Heart left ventricle (tissue), 16 donors: Measurements from ENCODE around the gene FAM174A. TPM values are rescaled to one million over a fixed set of nuclear protein-coding genes. Genes with fewer than 3 reads are reported as not detected.
A peak's percentile ranks its signal among the peaks of the same experiment; 100 is the strongest.

Source experiments
- ATAC-seq, 4 donors: fragments of 200-7000 bp; cut with Tn5 transposase; one replicate each; pipeline ENCODE4 v1.9.1; 2020 to 2022; ENCODE audit warnings: moderate library complexity in 4 of 4, mild to moderate bottlenecking in 3 of 4, moderate number of reproducible peaks in 1 of 4
- DNase-seq, 5 donors: peaks; one replicate each; pipeline ENCODE4 v3.0.0-alpha.2; 2020
- H3K27ac ChIP-seq, 12 donors: fragments of 200-600 bp; sonication (generic) in 4 of 12; one replicate each; pipeline versions ENCODE4 v1.5.0 to v1.8.0; 2016 to 2022; ENCODE audit warnings: mild to moderate bottlenecking in 2 of 12
- H3K27me3 ChIP-seq, 9 donors: fragments of 200-600 bp; sonication (generic) in 2 of 9; one replicate each; pipeline versions ENCODE4 v1.5.1 to v1.8.0; 2016 to 2022; ENCODE audit warnings: mild to moderate bottlenecking in 3 of 9
- H3K36me3 ChIP-seq, 9 donors: fragments of 200-600 bp; sonication (generic) in 2 of 9; one replicate each; pipeline versions ENCODE4 v1.5.0 to v1.8.0; 2018 to 2022; ENCODE audit warnings: mild to moderate bottlenecking in 2 of 9
- H3K4me1 ChIP-seq, 12 donors: fragments of 200-600 bp; sonication (generic) in 4 of 12; one replicate each; pipeline versions ENCODE4 v1.5.0 to v1.8.0; 2016 to 2022; ENCODE audit warnings: mild to moderate bottlenecking in 3 of 12
- H3K4me3 ChIP-seq, 12 donors: fragments of 200-600 bp; sonication (generic) in 4 of 12; one replicate each; pipeline versions ENCODE4 v1.5.0 to v1.8.0; 2017 to 2022; ENCODE audit warnings: mild to moderate bottlenecking in 9 of 12, moderate library complexity in 4 of 12
- H3K9me3 ChIP-seq, 12 donors: fragments of 200-600 bp; sonication (generic) in 4 of 12; one replicate each; pipeline versions ENCODE4 v1.5.0 to v1.8.0; 2016 to 2022; ENCODE audit warnings: mild to moderate bottlenecking in 1 of 12
- POLR2A ChIP-seq, 2 donors: fragments of 450-650 bp; IDR thresholded peaks; one replicate each; pipeline ENCODE4 v1.6.1; 2017; ENCODE audit warnings: antibody characterized with exemption in 2 of 2, mild to moderate bottlenecking in 2 of 2, moderate library complexity in 2 of 2
- WGBS, 4 donors: extraction: QIAGEN DNeasy Blood & Tissue Kit in 2 of 4; methylation state at CpG; one replicate each; pipeline versions ENCODE4 v1.1.5 to v1.1.7; 2013 to 2018; 5-methylcytosine and 5-hydroxymethylcytosine counted together
- intact Hi-C, 10 donors: fragments of 100-400 bp; cut with DNase I; formaldehyde crosslinking; loops; one replicate each; pipeline versions ENCODE4 v1.11.1 to v1.14.2; 2022
- long read RNA-seq, 3 donors: library from polyadenylated mRNA; unstranded; transcript quantifications; one replicate each; pipeline ENCODE4 v2.0.0, GENCODE V29; 2020 to 2021
- polyA plus RNA-seq, 2 donors: library from polyadenylated mRNA; stranded (reverse); fragments of 200-250 nt; gene quantifications; one replicate each; pipeline ENCODE4 v1.2.3, GENCODE V29; 2013
- total RNA-seq, 9 donors: library from RNA; depleted of rRNA in 2 of 9; stranded (reverse); fragments of >200 nt in 2 of 9; fragmentation: NEBNext Ultra II Directional in 3 of 9; extraction: Animal tissue kit (Norgen Biotek cat#: 25700) in 3 of 9; gene quantifications; one replicate each; pipeline versions ENCODE4 v1.1.0 to v1.2.4, GENCODE V29; 2016 to 2023
- TF ChIP-seq, protein P1 (sequence below), 12 donors: fragments of 200-600 bp; sonication (generic) in 4 of 12; IDR thresholded peaks; one replicate each; pipeline versions ENCODE4 v1.5.0 to v1.8.0; 2018 to 2022; ENCODE audit warnings: antibody characterized with exemption in 12 of 12, mild to moderate bottlenecking in 5 of 12
- donor health status: ischemic (EF 13 %, LVEDD 7.1; RV severe dilation, severe dysfunction).
- donor health status: healthy with polysubstance abuse.
- donor health status: DM: no; HTN: yes; CAD: no.
- donor health status: DM: no; HTN: no; CAD: no.
- donor health status: ischemic (EF 25% LVEDD 6.9; RV normal size, moderate dysfunction).
- donor health status: ischemic (EF 25% LVEDD 5.7; RV mildly dilated, moderate dysfunction).
- donor health status: healthy.
- donor health status: DM: yes; HTN: yes; CAD: no.
- donor health status: ischemic (EF 35%, LVEDD 5.7; RV mildly dilated, moderate dysfunction).
- donor health status: nonischemic (EF 11% LVEDD 7.7; RV severe dilation, severe dysfunction).
- donor health status: DM: yes; HTN: yes; CAD: no.
- donor health status: PGD.
- donor health status: ischemic (EF 29% LVEDD 5.4; RV normal size, mild dysfunction).
- donor health status: nonischemic (EF 23%, LVEDD 6.1; RV moderate dilation, normal function).

The FAM174A gene
- total RNA-seq = 10 to 100 TPM; 15.9 to 38.6 (median 20.4) TPM
- 10 to 100 TPM in 1 of 2 donors, 1 to 10 TPM in 1; 7.8 to 59.0 TPM for polyA plus RNA-seq
- long read RNA-seq, donor 1, transcript FAM174A-201 (3 exons, 1,356 nt) = major isoform, 25 of 26 reads
- long read RNA-seq, donor 1, partial matches to known transcripts = 0 of 26 reads
- long read RNA-seq, donor 1, other reads (novel, unspliced or antisense) = 1 of 26 reads
- long read RNA-seq, donor 2, transcript FAM174A-201 (3 exons, 1,356 nt) = major isoform, 92 of 93 reads
- long read RNA-seq, donor 2, partial matches to known transcripts = 0 of 93 reads
- long read RNA-seq, donor 2, other reads (novel, unspliced or antisense) = 1 of 93 reads
- long read RNA-seq, donor 3, transcript FAM174A-201 (3 exons, 1,356 nt) = major isoform, 27 of 27 reads
- long read RNA-seq, donor 3, partial matches to known transcripts = 0 of 27 reads
- long read RNA-seq, donor 3, other reads (novel, unspliced or antisense) = 0 of 27 reads

DNA sequence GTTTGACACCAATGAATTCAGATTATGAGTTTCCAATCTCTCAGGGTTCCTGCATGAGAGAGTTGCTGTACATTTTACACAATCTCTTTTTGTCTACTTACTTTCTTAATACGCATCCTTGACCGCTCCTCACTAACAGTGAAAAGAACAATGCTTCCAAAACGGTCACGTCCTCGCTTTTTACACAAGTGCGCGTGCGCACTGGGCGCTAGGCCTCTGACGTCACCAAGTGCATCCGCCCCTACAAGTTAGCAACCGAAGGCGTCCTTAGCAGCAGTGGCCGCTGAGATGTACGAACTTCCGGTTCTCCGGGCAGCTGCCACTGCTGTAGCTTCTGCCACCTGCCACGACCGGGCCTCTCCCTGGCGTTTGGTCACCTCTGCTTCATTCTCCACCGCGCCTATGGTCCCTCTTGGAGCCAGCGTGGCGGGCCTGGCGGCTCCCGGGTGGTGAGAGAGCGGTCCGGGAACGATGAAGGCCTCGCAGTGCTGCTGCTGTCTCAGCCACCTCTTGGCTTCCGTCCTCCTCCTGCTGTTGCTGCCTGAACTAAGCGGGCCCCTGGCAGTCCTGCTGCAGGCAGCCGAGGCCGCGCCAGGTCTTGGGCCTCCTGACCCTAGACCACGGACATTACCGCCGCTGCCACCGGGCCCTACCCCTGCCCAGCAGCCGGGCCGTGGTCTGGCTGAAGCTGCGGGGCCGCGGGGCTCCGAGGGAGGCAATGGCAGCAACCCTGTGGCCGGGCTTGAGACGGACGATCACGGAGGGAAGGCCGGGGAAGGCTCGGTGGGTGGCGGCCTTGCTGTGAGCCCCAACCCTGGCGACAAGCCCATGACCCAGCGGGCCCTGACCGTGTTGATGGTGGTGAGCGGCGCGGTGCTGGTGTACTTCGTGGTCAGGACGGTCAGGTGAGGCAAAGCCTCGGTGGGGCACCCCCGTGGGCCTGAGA is at the start of gene FAM174A:
Gene FAM174A (plus strand): TSS at position 315 of the 946 bp plus-strand sequence. CDS start 157 bp downstream, at position 472.
- H3K4me3 ChIP-seq = peak within 1 kb of the TSS; percentile 56 to 94 (median 76)
- peaks cover 0 to 7% (median 0%) of the 10 kb centered on the region in 9 donors for H3K36me3 ChIP-seq
- peak within 1 kb of the TSS; percentile 62 to 95 (median 90) for H3K27ac ChIP-seq
- peak in 1 of 2 donors; percentile 77 for TF ChIP-seq POLR2A (IDR thresholded peaks at IDR 0.05)
- TF ChIP-seq, protein P1, sequence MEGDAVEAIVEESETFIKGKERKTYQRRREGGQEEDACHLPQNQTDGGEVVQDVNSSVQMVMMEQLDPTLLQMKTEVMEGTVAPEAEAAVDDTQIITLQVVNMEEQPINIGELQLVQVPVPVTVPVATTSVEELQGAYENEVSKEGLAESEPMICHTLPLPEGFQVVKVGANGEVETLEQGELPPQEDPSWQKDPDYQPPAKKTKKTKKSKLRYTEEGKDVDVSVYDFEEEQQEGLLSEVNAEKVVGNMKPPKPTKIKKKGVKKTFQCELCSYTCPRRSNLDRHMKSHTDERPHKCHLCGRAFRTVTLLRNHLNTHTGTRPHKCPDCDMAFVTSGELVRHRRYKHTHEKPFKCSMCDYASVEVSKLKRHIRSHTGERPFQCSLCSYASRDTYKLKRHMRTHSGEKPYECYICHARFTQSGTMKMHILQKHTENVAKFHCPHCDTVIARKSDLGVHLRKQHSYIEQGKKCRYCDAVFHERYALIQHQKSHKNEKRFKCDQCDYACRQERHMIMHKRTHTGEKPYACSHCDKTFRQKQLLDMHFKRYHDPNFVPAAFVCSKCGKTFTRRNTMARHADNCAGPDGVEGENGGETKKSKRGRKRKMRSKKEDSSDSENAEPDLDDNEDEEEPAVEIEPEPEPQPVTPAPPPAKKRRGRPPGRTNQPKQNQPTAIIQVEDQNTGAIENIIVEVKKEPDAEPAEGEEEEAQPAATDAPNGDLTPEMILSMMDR (IDR thresholded peaks at IDR 0.05) = peak in 1 of 12 donors; percentile 10
- H3K4me1 ChIP-seq = peaks cover 3 to 39% (median 22%) of the 10 kb centered on the region in 12 donors
- ATAC-seq (peak; percentile 98 to 99 (median 99)), DNase-seq (peak; percentile 96 to 98 (median 97))
- H3K27me3 ChIP-seq = no peaks in the 10 kb centered on the region
- H3K9me3 ChIP-seq = peaks cover 0 to 21% (median 12%) of the 10 kb centered on the region in 12 donors
- 0 to 2% (median 0%) methylated on average over 29 to 62 of the region's 62 CpGs for WGBS, 4 donors
- intact Hi-C loops = loop anchor here in 3 of 10 donors (5.0 to 10.0 kb wide), 2 partner anchors 42 to 369 kb away; partner anchors contain the start of gene ST8SIA4 (in 2 of the 3)

DNA sequence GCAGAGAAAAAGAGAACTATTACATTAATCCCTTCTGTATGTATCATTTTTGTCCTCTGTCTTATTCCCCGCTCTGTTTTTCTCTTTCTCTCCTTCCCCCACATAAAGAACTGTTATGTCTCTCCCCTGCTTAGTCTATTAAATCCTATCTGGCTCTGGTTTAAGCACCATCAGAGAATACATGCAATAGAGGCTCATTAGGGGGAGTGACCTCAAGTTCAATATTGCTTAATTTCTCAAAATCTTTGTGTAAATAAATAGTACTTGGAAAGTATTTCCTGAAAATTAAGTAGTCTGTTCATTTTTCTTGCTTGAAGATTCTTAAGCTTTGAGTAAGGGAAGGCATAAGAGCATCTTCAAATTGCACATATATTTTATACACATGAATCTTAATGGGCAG is 41.2 kb upstream of the FAM174A start:
- H3K4me1 ChIP-seq = no peaks in the 10 kb centered on the region
- no peaks in the 10 kb centered on the region for H3K27me3 ChIP-seq
- no peak overlapping the region for H3K4me3 ChIP-seq
- no peaks in the 10 kb centered on the region for H3K36me3 ChIP-seq
- H3K27ac ChIP-seq = no peak overlapping the region
- DNase-seq (no peak), ATAC-seq (no peak)
- 91 to 100% (median 97%) methylated on average over 1 of the region's 1 CpG for whole genome bisulfite sequencing, 4 donors
- TF ChIP-seq POLR2A (IDR thresholded peaks at IDR 0.05) = no peak
- TF ChIP-seq, protein P1 (IDR thresholded peaks at IDR 0.05) = no peak
- peaks cover 0 to 4% (median 0%) of the 10 kb centered on the region in 12 donors for H3K9me3 ChIP-seq
- intact Hi-C loops = no loop called here

DNA sequence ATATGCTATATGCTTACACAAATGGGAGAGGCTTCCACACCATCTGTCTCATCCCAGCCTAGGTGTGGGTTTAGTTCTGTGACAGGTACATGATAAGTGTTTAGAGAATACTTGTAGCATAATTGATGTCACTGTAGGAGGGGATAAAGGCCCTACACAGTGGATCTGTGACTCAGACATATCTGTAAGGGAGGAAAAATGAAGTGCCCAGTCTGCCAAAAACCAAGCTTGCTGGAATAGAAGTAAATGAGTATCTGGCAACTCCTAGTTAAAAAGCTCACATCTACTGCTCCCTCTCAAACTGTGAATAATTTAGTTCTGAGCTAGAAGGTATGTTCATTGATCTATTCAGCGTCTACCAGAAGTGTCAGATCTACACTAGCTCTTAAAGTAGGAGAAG is 38.9 kb upstream of the FAM174A start:
- WGBS, 4 donors = 85 to 95% (median 88%) methylated on average over 1 of the region's 1 CpG
- no peak for ATAC-seq

More for the DNA sequence above, 38.9 kb upstream of the FAM174A start:
- TF ChIP-seq, protein P1 (IDR thresholded peaks at IDR 0.05) = no peak
- TF ChIP-seq POLR2A (IDR thresholded peaks at IDR 0.05) = no peak
- Histone ChIP-seq H3K4me3 (no peak overlapping the region), H3K27ac (no peak overlapping the region), H3K4me1 (no peaks in the 10 kb centered on the region), H3K9me3 (peaks cover 0 to 4% (median 0%) of the 10 kb centered on the region in 12 donors), H3K36me3 (no peaks in the 10 kb centered on the region), H3K27me3 (no peaks in the 10 kb centered on the region)
- no peak for DNase-seq
- intact Hi-C loops = no loop called here
